Ishikawa (cell line): ENCODE measurements around the gene HYAL1.

Source experiments
- CEBPB ChIP-seq: IDR thresholded peaks from 2 replicates; pipeline ENCODE4 v1.6.1; 2012
- CREB1 ChIP-seq: IDR thresholded peaks from 2 replicates; pipeline ENCODE4 v1.6.1; 2012; ENCODE audit warnings: low read depth
- EGR1 ChIP-seq: IDR thresholded peaks from 2 replicates; pipeline ENCODE4 v1.6.1; 2012
- EP300 ChIP-seq: IDR thresholded peaks from 2 replicates; pipeline ENCODE4 v1.6.1; 2012; ENCODE audit warnings: borderline replicate concordance
- FOXM1 ChIP-seq: IDR thresholded peaks from 2 replicates; pipeline ENCODE4 v1.6.1; 2012; ENCODE audit warnings: low read depth, borderline replicate concordance
- NFIC ChIP-seq: IDR thresholded peaks from 2 replicates; pipeline ENCODE4 v1.6.1; 2012
- RAD21 ChIP-seq: IDR thresholded peaks from 2 replicates; pipeline ENCODE4 v1.6.1; 2012; ENCODE audit warnings: low read depth
- TCF12 ChIP-seq: IDR thresholded peaks from 2 replicates; pipeline ENCODE4 v1.6.1; 2012; ENCODE audit warnings: low read depth
- TEAD4 ChIP-seq: IDR thresholded peaks from 2 replicates; pipeline ENCODE4 v1.6.1; 2012
- YY1 ChIP-seq: IDR thresholded peaks from 2 replicates; pipeline ENCODE4 v1.6.1; 2012; ENCODE audit warnings: low read depth
- ZBTB7A ChIP-seq: IDR thresholded peaks from 2 replicates; pipeline ENCODE4 v1.6.1; 2012; ENCODE audit warnings: low read depth
- TF ChIP-seq, protein P1 (sequence below): IDR thresholded peaks from 2 replicates; pipeline ENCODE4 v1.6.1; 2012; ENCODE audit warnings: low read depth, mild to moderate bottlenecking
- TF ChIP-seq, protein P2 (sequence below): IDR thresholded peaks from 2 replicates; pipeline ENCODE4 v1.6.1; 2012
- TF ChIP-seq, protein P3 (sequence below): IDR thresholded peaks from 2 replicates; pipeline ENCODE4 v1.6.1; 2012

HYAL1 gene

DNA sequence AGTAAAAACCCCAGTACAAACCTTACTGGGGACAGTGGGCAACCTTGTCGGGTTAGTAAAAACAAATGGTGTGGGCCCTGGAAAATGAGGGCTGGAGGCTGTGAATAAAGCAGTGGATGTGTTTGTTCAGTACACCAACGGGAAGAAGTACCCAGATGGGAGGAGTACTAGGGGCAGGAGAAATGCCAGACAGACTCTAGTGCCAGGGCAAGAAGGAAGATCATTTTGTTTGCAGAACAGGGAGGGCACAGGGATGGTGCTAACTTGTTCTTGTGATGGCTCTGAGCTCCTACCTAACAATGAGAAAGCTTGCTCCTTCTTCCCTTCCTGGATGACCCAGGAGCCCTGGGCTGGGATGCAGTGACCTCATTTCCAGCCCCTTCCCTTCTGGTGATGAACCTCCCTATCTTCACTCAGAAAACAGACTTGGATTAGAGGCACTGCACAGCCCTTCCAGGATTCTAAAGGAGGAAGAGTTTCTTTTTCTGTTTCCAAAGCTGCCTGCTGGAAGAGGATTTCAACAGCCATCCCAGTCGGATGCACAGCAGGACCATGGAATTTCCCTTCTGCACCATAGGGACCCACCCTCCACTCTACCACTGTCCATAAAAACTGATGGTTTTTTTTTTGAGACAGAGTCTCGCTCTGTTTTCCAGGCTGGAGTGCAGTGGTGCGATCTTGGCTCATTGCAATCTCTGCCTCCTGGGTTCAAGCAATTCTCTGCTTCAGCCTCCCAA, 31.1 kb upstream of the HYAL1 start:
- no peak for TF ChIP-seq FOXM1
- TF ChIP-seq TEAD4, result no peak
- no peak for TF ChIP-seq TCF12
- TF ChIP-seq, protein P1, sequence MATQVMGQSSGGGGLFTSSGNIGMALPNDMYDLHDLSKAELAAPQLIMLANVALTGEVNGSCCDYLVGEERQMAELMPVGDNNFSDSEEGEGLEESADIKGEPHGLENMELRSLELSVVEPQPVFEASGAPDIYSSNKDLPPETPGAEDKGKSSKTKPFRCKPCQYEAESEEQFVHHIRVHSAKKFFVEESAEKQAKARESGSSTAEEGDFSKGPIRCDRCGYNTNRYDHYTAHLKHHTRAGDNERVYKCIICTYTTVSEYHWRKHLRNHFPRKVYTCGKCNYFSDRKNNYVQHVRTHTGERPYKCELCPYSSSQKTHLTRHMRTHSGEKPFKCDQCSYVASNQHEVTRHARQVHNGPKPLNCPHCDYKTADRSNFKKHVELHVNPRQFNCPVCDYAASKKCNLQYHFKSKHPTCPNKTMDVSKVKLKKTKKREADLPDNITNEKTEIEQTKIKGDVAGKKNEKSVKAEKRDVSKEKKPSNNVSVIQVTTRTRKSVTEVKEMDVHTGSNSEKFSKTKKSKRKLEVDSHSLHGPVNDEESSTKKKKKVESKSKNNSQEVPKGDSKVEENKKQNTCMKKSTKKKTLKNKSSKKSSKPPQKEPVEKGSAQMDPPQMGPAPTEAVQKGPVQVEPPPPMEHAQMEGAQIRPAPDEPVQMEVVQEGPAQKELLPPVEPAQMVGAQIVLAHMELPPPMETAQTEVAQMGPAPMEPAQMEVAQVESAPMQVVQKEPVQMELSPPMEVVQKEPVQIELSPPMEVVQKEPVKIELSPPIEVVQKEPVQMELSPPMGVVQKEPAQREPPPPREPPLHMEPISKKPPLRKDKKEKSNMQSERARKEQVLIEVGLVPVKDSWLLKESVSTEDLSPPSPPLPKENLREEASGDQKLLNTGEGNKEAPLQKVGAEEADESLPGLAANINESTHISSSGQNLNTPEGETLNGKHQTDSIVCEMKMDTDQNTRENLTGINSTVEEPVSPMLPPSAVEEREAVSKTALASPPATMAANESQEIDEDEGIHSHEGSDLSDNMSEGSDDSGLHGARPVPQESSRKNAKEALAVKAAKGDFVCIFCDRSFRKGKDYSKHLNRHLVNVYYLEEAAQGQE, result no peak
- no peak for TF ChIP-seq NFIC
- TF ChIP-seq RAD21, result no peak
- no peak for TF ChIP-seq EP300
- no peak for TF ChIP-seq CREB1
- no peak for TF ChIP-seq CEBPB

DNA sequence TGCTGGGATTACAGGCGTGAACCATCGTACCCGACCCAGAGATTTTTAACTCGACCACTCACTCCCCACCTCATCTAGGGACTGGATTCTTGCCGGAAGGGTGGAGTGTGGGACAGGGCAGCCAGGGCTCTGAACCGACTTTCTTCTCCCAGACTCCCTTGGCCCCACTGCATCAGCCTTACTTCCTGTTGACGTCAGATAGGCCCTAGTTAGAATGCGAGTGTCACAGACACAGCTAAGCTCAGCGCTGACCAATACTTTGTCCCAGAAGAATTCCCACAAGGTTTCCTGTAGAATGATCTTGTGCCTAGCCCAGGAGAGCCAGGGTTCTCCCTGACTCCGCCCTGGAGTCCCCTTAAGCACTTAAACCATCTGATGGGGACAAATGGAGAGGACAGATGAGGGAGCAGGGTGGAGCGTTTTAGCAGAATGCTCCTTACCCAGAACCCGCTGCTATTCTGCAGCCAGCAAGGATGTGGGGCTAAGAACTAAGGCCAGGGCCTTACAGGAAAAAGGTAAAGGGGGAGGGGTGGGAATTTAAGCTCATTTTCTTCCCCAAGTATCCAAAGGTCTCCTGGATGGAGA, 30.5 kb upstream of the HYAL1 start:
- TF ChIP-seq, protein P2, sequence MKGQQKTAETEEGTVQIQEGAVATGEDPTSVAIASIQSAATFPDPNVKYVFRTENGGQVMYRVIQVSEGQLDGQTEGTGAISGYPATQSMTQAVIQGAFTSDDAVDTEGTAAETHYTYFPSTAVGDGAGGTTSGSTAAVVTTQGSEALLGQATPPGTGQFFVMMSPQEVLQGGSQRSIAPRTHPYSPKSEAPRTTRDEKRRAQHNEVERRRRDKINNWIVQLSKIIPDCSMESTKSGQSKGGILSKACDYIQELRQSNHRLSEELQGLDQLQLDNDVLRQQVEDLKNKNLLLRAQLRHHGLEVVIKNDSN, result no peak
- TF ChIP-seq, protein P1, result no peak
- TF ChIP-seq ZBTB7A, result no peak

DNA sequence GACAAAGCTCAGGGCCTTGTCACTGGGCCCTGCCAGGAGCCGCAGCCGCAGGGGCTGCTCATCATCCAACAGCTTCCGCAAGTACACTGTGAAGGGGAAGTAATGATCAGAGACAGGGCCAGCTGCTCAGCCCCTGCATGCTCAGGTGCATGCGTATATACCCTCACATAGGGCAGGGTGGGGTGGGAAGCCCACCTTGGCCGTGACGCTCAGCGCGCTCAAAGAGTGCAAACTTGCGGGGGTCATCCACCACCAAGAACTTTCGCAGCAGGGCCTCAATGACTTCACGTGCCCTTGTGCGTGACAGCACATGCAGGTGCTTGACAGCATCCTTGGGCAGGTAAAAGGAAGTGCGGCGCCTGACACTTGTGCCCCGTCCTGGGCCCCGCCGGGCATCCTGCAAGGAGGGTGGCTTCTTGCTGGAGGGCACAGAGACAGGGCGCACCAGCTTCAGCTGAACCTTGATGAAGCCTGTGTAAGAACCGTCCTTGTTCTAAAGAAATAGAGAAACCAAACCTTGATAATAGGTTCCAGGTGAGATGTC, 28.1 kb upstream of the HYAL1 start:
- TF ChIP-seq ZBTB7A (no peak), CREB1 (no peak), NFIC (no peak), TCF12 (no peak), FOXM1 (no peak), YY1 (no peak)
- TF ChIP-seq, protein P3, sequence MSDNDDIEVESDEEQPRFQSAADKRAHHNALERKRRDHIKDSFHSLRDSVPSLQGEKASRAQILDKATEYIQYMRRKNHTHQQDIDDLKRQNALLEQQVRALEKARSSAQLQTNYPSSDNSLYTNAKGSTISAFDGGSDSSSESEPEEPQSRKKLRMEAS, result no peak
- TF ChIP-seq, protein P1, result no peak
- TF ChIP-seq, protein P2, result no peak

DNA sequence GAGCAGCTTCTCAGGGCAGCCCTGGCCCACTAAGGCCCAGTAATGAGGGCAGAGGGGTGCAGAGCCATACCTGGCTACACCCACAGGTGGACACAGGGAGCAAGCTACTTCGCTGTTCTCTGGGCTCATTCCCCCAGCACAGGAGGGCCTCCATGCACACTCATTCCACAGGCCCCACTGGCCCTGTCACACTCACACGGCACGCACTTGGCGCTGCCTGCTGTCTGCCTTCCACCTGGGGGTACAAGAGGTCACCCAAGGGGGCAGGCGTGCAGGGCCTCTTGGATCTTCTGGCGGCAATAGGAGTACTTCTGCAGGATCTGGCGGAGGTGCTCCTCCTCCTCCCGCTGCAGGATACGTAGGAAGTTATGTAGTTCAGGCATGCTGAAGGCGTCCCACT, 27.0 kb upstream of the HYAL1 start:
- TF ChIP-seq YY1, result no peak
- no peak for TF ChIP-seq CEBPB
- TF ChIP-seq, protein P1, result no peak
- TF ChIP-seq, protein P3, result no peak
- TF ChIP-seq EGR1, result no peak
- TF ChIP-seq ZBTB7A, result no peak
- TF ChIP-seq NFIC, result no peak
- no peak for TF ChIP-seq RAD21
- no peak for TF ChIP-seq TEAD4
- TF ChIP-seq, protein P2, result no peak
- no peak for TF ChIP-seq FOXM1
- TF ChIP-seq TCF12, result no peak
- no peak for TF ChIP-seq EP300
